B cell (primary cell): ENCODE data around the gene CHPT1.

ENCODE experiments used
- EZH2 ChIP-seq: IDR thresholded peaks from 2 replicates; pipeline ENCODE4 v1.6.1; 2012; ENCODE audit warnings: borderline replicate concordance, low read depth, mild to moderate bottlenecking, moderate library complexity, low read length; ENCODE audit not compliant: insufficient read depth, poor library complexity, severe bottlenecking
- TF ChIP-seq, protein P1 (sequence below): fragments of 200-600 bp; IDR thresholded peaks from one replicate; pipeline ENCODE4 v1.8.0; 2022; ENCODE audit warnings: antibody characterized with exemption, mild to moderate bottlenecking

GRCh38 chr12:101697197-101697929, at the start of gene CHPT1:
- no peak for TF ChIP-seq EZH2
- TF ChIP-seq, protein P1, sequence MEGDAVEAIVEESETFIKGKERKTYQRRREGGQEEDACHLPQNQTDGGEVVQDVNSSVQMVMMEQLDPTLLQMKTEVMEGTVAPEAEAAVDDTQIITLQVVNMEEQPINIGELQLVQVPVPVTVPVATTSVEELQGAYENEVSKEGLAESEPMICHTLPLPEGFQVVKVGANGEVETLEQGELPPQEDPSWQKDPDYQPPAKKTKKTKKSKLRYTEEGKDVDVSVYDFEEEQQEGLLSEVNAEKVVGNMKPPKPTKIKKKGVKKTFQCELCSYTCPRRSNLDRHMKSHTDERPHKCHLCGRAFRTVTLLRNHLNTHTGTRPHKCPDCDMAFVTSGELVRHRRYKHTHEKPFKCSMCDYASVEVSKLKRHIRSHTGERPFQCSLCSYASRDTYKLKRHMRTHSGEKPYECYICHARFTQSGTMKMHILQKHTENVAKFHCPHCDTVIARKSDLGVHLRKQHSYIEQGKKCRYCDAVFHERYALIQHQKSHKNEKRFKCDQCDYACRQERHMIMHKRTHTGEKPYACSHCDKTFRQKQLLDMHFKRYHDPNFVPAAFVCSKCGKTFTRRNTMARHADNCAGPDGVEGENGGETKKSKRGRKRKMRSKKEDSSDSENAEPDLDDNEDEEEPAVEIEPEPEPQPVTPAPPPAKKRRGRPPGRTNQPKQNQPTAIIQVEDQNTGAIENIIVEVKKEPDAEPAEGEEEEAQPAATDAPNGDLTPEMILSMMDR: no peak
